Kidney tubule cell (primary cell): ENCODE results near the gene DNAH10.

Experiments used
- DNase-seq: peaks from one replicate; pipeline ENCODE4 v3.0.0-alpha.2; 2018; ENCODE audit warnings: low spot score

The DNAH10 gene

GRCh38 chr12:123888989-123889388 lies 126.9 kb downstream of the DNAH10 start:
- peak; percentile 42 for DNase-seq

- no peak for DNase-seq
Observed at GRCh38 chr12:123889848-123890535, 127.9 kb downstream of the DNAH10 start.

GRCh38 chr12:123890536-123890902 lies 128.4 kb downstream of the DNAH10 start:
- DNase-seq = no peak

GRCh38 chr12:123891011-123891410 lies 128.9 kb downstream of the DNAH10 start:
- DNase-seq = no peak

- DNase-seq = no peak
Observed at GRCh38 chr12:123891516-123892179, 129.5 kb downstream of the DNAH10 start.

GRCh38 chr12:123892180-123892559 lies 130.1 kb downstream of the DNAH10 start:
- no peak for DNase-seq

GRCh38 chr12:123892853-123893252 lies 130.8 kb downstream of the DNAH10 start:
- DNase-seq = no peak

- DNase-seq = no peak
Observed at GRCh38 chr12:123893276-123893675, 131.2 kb downstream of the DNAH10 start.

GRCh38 chr12:123894823-123895345 lies 132.8 kb downstream of the DNAH10 start:
- DNase-seq = no peak

GRCh38 chr12:123895451-123895850 lies 133.3 kb downstream of the DNAH10 start:
- DNase-seq = no peak

- no peak for DNase-seq
Observed at GRCh38 chr12:123896767-123897166, 134.7 kb downstream of the DNAH10 start.

GRCh38 chr12:123897221-123897620 lies 135.1 kb downstream of the DNAH10 start:
- DNase-seq = peak; percentile 63

GRCh38 chr12:123898673-123899072 lies 136.6 kb downstream of the DNAH10 start:
- no peak for DNase-seq

- no peak for DNase-seq
Observed at GRCh38 chr12:123899368-123899767, 137.3 kb downstream of the DNAH10 start.

GRCh38 chr12:123900871-123901376 lies 138.8 kb downstream of the DNAH10 start:
- no peak for DNase-seq

GRCh38 chr12:123902821-123903220 lies 140.7 kb downstream of the DNAH10 start:
- DNase-seq = no peak

GRCh38 chr12:123903301-123904065 lies 141.4 kb downstream of the DNAH10 start:
- DNase-seq = no peak

GRCh38 chr12:123905319-123905925 lies 143.3 kb downstream of the DNAH10 start:
- DNase-seq = peak; percentile 77

- no peak for DNase-seq
Observed at GRCh38 chr12:123906711-123907420, 144.8 kb downstream of the DNAH10 start.

- no peak for DNase-seq
Observed at GRCh38 chr12:123907726-123908476, 145.8 kb downstream of the DNAH10 start.
